WTC11 (cell line): ENCODE measurements around the gene PHF11.

Experiments used
- ATF2 ChIP-seq: sonication (generic); formaldehyde crosslinking; IDR thresholded peaks from 2 replicates; pipeline ENCODE4 v1.8.1; 2022; ENCODE audit warnings: low read depth, missing genetic modification reagents, borderline replicate concordance
- CBFB ChIP-seq: sonication (generic); formaldehyde crosslinking; IDR thresholded peaks from 2 replicates; pipeline ENCODE4 v1.8.1; 2022; ENCODE audit warnings: mild to moderate bottlenecking, low read depth, missing genetic modification reagents
- CTCF ChIP-seq: fragments of 200-600 bp; IDR thresholded peaks from 2 replicates; pipeline ENCODE4 v1.8.0; 2022; ENCODE audit warnings: antibody characterized with exemption
- E2F1 ChIP-seq: sonication (generic); formaldehyde crosslinking; IDR thresholded peaks from 2 replicates; pipeline ENCODE4 v1.8.0; 2022; ENCODE audit warnings: mild to moderate bottlenecking, missing genetic modification reagents
- ELF4 ChIP-seq: sonication (generic); formaldehyde crosslinking; IDR thresholded peaks from 2 replicates; pipeline ENCODE4 v1.8.1; 2022; ENCODE audit warnings: low read depth, mild to moderate bottlenecking, moderate library complexity, missing genetic modification reagents
- ESRRA ChIP-seq: sonication (generic); formaldehyde crosslinking; IDR thresholded peaks from 2 replicates; pipeline ENCODE4 v1.8.1; 2022; ENCODE audit warnings: mild to moderate bottlenecking, missing genetic modification reagents, borderline replicate concordance
- NR1H2 ChIP-seq: sonication (generic); formaldehyde crosslinking; IDR thresholded peaks from 2 replicates; pipeline ENCODE4 v1.9.0; 2021; ENCODE audit warnings: mild to moderate bottlenecking, moderate library complexity, missing genetic modification reagents
- NR2C2 ChIP-seq: sonication (generic); formaldehyde crosslinking; IDR thresholded peaks from 2 replicates; pipeline ENCODE4 v1.8.0; 2022; ENCODE audit warnings: mild to moderate bottlenecking, missing genetic modification reagents
- PRDM15 ChIP-seq: sonication (generic); formaldehyde crosslinking; IDR thresholded peaks from 2 replicates; pipeline ENCODE4 v1.8.0; 2022; ENCODE audit warnings: missing genetic modification reagents
- ZNF121 ChIP-seq: sonication (generic); formaldehyde crosslinking; IDR thresholded peaks from 2 replicates; pipeline ENCODE4 v1.8.0; 2023; ENCODE audit warnings: missing genetic modification reagents
- TF ChIP-seq, protein P1 (sequence below): fragments of 250-450 bp; sonication (Bioruptor Pico); IDR thresholded peaks from 2 replicates; pipeline ENCODE4 v1.9.0; 2021; ENCODE audit warnings: mild to moderate bottlenecking
- TF ChIP-seq, protein P2 (sequence below): sonication (generic); formaldehyde crosslinking; IDR thresholded peaks from 2 replicates; pipeline ENCODE4 v1.8.0; 2022; ENCODE audit warnings: mild to moderate bottlenecking, missing genetic modification reagents

- TF ChIP-seq E2F1 (CRISPR knock-in tag) (no peak), CTCF (no peak), NR1H2 (CRISPR knock-in tag) (no peak), PRDM15 (CRISPR knock-in tag) (no peak), ZNF121 (CRISPR knock-in tag) (no peak), CBFB (CRISPR knock-in tag) (no peak), ATF2 (no peak), ESRRA (CRISPR knock-in tag) (no peak), NR2C2 (CRISPR knock-in tag) (no peak), ELF4 (CRISPR knock-in tag) (no peak)
- TF ChIP-seq, protein P1, sequence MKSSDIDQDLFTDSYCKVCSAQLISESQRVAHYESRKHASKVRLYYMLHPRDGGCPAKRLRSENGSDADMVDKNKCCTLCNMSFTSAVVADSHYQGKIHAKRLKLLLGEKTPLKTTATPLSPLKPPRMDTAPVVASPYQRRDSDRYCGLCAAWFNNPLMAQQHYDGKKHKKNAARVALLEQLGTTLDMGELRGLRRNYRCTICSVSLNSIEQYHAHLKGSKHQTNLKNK (CRISPR knock-in tag), result no peak
- TF ChIP-seq, protein P2, sequence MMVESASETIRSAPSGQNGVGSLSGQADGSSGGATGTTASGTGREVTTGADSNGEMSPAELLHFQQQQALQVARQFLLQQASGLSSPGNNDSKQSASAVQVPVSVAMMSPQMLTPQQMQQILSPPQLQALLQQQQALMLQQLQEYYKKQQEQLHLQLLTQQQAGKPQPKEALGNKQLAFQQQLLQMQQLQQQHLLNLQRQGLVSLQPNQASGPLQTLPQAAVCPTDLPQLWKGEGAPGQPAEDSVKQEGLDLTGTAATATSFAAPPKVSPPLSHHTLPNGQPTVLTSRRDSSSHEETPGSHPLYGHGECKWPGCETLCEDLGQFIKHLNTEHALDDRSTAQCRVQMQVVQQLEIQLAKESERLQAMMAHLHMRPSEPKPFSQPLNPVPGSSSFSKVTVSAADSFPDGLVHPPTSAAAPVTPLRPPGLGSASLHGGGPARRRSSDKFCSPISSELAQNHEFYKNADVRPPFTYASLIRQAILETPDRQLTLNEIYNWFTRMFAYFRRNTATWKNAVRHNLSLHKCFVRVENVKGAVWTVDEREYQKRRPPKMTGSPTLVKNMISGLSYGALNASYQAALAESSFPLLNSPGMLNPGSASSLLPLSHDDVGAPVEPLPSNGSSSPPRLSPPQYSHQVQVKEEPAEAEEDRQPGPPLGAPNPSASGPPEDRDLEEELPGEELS, result no peak
These were observed 29.2 kb downstream of the PHF11 start for GRCh38 chr13:49524740-49525501.
